ENCODE measurements around the gene ZMIZ2.
A peak's percentile ranks its signal among the peaks of the same experiment; 100 is the strongest.

Gene ZMIZ2

GRCh38 chr7:44787041-44787440, 38.4 kb downstream of the ZMIZ2 start:
- no peak for TF ChIP-seq CTCF (IDR thresholded peaks at IDR 0.05; ENCODE audit: low read depth, low read length)
- in situ Hi-C loops (cut with HindIII; ENCODE audit: low sequenced_read_pairs) = no loop called here
- no peak for DNase-seq (ENCODE audit: low read depth, low spot score)
- H3K4me3 ChIP-seq (ENCODE audit: low read depth, low read length) = no peak overlapping the region

- TF ChIP-seq CTCF (IDR thresholded peaks at IDR 0.05; ENCODE audit: low read depth, low read length) = no peak
- in situ Hi-C loops (cut with HindIII; ENCODE audit: low sequenced_read_pairs) = no loop called here
- no peak overlapping the region for H3K4me3 ChIP-seq (ENCODE audit: low read depth, low read length)
- DNase-seq (ENCODE audit: low read depth, low spot score) = no peak
These were observed 39.1 kb downstream of the ZMIZ2 start for GRCh38 chr7:44787762-44788161.

- in situ Hi-C loops (cut with HindIII; ENCODE audit: low sequenced_read_pairs) = no loop called here
- TF ChIP-seq CTCF (IDR thresholded peaks at IDR 0.05; ENCODE audit: low read depth, low read length) = no peak
- DNase-seq (ENCODE audit: low read depth, low spot score) = no peak
These were observed 41.3 kb downstream of the ZMIZ2 start for GRCh38 chr7:44789990-44790389.

GRCh38 chr7:44791278-44792219, 42.9 kb downstream of the ZMIZ2 start:
- peak; percentile 57 for DNase-seq (ENCODE audit: low read depth, low spot score)
- H3K4me3 ChIP-seq (ENCODE audit: low read depth, low read length) = no peak overlapping the region
- in situ Hi-C loops (cut with HindIII; ENCODE audit: low sequenced_read_pairs) = no loop called here
- peak; percentile 21 for TF ChIP-seq CTCF (IDR thresholded peaks at IDR 0.05; ENCODE audit: low read depth, low read length)

More at GRCh38 chr7:44789990-44790389, 41.3 kb downstream of the ZMIZ2 start:
- H3K4me3 ChIP-seq (ENCODE audit: low read depth, low read length) = no peak overlapping the region

- no peak for DNase-seq (ENCODE audit: low read depth, low spot score)
- H3K4me3 ChIP-seq (ENCODE audit: low read depth, low read length) = no peak overlapping the region
- in situ Hi-C loops (cut with HindIII; ENCODE audit: low sequenced_read_pairs) = no loop called here
- no peak for TF ChIP-seq CTCF (IDR thresholded peaks at IDR 0.05; ENCODE audit: low read depth, low read length)
These were observed 45.3 kb downstream of the ZMIZ2 start for GRCh38 chr7:44793919-44794318.

GRCh38 chr7:44794331-44794730, 45.7 kb downstream of the ZMIZ2 start:
- in situ Hi-C loops (cut with HindIII; ENCODE audit: low sequenced_read_pairs) = no loop called here
- TF ChIP-seq CTCF (IDR thresholded peaks at IDR 0.05; ENCODE audit: low read depth, low read length) = no peak
- no peak for DNase-seq (ENCODE audit: low read depth, low spot score)
- no peak overlapping the region for H3K4me3 ChIP-seq (ENCODE audit: low read depth, low read length)

Measured in astrocyte of the spinal cord (primary cell).